GM12878 (cell line): Measurements from ENCODE around the gene SOX18.

ENCODE experiments used
- BCLAF1 ChIP-seq: fragments of 450-650 bp; IDR thresholded peaks from 2 replicates; pipeline ENCODE4 v1.6.1; 2017; ENCODE audit warnings: antibody characterized with exemption, mild to moderate bottlenecking, moderate library complexity
- CTCF ChIP-seq, 3 experiments: IDR thresholded peaks in 2 of 3; conservative IDR thresholded peaks in 1 of 3; 2 replicates each; pipeline ENCODE4 v1.5.1; 2011; ENCODE audit warnings: low read depth in 3 of 3, low read length in 3 of 3, mild to moderate bottlenecking in 3 of 3, control low read depth in 2 of 3, moderate library complexity in 2 of 3, inconsistent platforms in 1 of 3, mixed read lengths in 1 of 3; ENCODE audit not compliant: control insufficient read depth in 2 of 3, insufficient read depth in 1 of 3; ENCODE audit errors: extremely low read depth in 1 of 3
- ELK1 ChIP-seq: IDR thresholded peaks from 2 replicates; pipeline ENCODE4 v1.6.1; 2012; ENCODE audit warnings: low read depth, low read length, improper control_type of control experiment
- EZH2 ChIP-seq: IDR thresholded peaks from 2 replicates; pipeline ENCODE4 v1.6.1; 2012; ENCODE audit warnings: low read depth, mild to moderate bottlenecking, control low read depth, inconsistent platforms, low read length, borderline replicate concordance; ENCODE audit not compliant: control insufficient read depth
- MEF2A ChIP-seq: IDR thresholded peaks from 2 replicates; pipeline ENCODE4 v1.6.1; 2011; ENCODE audit warnings: low read depth, mild to moderate bottlenecking, low read length, moderate library complexity; ENCODE audit not compliant: insufficient read depth
- NFIC ChIP-seq: IDR thresholded peaks from 2 replicates; pipeline ENCODE4 v1.6.1; 2012; ENCODE audit warnings: low read depth, mild to moderate bottlenecking, inconsistent platforms, low read length, moderate library complexity
- NR2C2 ChIP-seq: IDR thresholded peaks from 2 replicates; pipeline ENCODE4 v1.6.1; 2011; ENCODE audit warnings: borderline replicate concordance, low read depth; ENCODE audit not compliant: control insufficient read depth, insufficient read length
- RFX5 ChIP-seq: IDR thresholded peaks from 2 replicates; pipeline ENCODE4 v1.6.1; 2011; ENCODE audit warnings: low read depth, low read length, improper control_type of control experiment

DNA sequence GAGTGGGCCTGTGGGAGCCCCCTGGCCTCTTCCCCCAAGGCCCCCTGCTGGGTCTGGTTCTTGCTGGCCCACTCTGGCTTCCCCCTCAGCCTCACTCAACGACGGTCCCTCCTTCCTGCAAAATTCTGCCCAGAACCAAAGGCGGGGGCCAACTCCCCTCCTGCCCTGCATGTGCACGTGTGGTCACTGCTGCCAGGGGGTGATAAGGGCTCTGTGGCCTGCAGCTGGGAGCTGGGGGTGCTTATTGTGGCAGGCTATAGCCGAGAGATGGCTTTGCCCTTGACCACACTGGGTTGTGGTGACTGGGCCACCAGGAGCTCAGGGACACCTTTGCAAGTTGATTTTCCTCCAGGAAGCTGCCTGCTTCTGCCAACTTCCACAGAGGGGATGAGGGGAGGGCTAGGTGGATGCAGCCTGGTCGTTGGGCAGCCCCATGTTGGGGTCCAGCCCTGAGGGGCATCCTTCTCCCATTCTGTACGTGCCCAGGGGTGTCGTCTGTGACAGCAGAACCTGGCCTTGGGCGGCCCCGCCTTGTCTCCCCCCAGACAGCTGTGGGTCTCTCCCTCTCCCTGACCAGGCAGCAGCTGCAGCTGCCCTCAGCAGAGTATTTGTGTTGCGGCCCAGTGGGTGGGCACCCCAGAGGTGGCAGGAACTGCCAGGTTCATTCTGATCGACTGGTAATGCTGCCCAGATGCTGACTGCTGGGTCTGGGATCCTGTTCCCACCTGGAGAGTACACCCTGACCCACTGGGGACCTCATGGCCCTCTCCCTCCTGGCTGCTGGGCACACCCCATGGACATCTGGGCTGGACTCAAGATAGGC is 19.2 kb upstream of the SOX18 start:
- TF ChIP-seq CTCF (IDR thresholded peaks at IDR 0.05 in 2 of 3, conservative IDR thresholded peaks at IDR 0.05 in 1 of 3; ENCODE audit: control insufficient read depth in 2 of 3, extremely low read depth in 1 of 3, insufficient read depth in 1 of 3, low read depth in 3 of 3, low read length in 3 of 3) (no peak), NFIC (no peak), NR2C2 (no peak), BCLAF1 (no peak), MEF2A (no peak), EZH2 (no peak), RFX5 (no peak), ELK1 (no peak)
